Hematopoietic multipotent progenitor cell treated with erythropoietin and hydrocortisone succinate and interleukin-3 and kit ligand, for 15 days (in vitro differentiated cells): Measurements from ENCODE around the gene FCGBP.
"Not testable (repeated sequence)": the region's sequence is repeated elsewhere in the genome, so short reads cannot be mapped to it uniquely, and the experiment has no call there.

ENCODE experiments used
- DNase-seq: peaks from one replicate; pipeline ENCODE4 v3.0.0-alpha.2; 2015; ENCODE audit warnings: low spot score

FCGBP gene

DNA sequence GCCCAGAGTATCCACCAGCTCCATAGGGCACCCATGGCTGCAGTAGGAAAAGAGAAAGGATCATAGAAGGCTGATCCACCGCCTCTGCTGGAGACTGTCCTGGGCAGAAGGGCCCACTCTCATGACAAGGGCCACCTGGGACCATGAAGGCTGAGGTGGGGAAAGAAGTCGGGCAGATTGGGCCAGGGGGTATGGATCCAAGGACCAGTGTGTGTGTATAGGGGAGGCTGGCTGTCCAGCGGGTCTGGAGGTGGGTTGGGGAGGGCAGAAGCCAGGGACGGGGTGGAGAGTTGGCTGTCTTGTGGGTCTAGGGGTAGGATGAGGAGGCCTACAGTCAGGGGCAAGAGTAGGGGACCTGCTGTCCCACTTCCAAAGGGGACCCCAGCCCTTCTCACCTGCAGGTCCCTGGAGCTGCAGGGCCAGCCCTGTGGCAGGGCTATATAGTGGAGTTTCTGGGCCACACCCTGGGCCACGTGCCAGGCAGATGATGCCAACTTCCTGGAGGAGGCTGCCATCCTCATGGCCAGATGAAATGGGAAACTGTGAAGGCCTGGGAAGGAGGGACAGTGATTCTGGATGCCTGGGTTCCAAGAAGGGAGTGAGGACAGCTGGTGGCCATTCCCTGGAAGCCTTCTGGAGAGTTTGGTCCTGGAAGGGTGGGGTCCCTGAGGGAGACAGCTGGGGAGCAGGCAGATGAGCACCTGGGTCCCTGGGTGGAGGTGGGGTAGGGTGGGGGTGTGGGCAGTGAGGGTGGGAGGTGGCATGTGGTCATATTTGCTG, at the start of gene FCGBP:
Gene FCGBP, minus strand, starts transcription at position 51 of the 780 bp plus-strand sequence.
- DNase-seq = no peak

DNA sequence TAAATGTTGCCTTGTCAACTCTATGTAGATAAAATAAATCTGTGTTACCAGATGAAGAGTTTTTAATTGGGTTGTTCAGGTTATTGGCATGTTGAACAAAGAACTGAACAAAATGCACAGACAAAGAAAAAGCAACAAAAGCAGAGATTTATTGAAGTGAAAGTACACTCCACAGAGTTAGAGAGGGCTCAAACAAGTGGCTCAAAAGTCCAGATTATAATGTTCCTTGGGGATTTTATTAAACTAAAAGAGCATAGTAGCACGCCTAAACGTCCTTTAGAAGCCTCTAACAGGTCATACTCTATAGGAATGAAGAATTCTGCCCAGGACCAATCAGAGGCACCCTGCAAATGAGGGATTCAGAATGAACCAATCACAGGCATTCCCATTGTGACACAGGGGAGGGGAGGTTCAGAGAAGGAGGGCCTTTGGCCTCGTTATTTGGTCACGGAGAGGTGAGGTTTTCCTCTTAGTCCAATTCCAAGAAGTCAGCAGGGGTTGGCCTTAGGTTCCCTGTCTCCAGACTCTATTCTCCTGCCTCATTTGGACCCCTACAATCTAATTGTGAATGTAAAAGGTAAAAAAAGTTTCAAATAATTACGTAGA, 49.4 kb upstream of the FCGBP start:
- no peak for DNase-seq

DNA sequence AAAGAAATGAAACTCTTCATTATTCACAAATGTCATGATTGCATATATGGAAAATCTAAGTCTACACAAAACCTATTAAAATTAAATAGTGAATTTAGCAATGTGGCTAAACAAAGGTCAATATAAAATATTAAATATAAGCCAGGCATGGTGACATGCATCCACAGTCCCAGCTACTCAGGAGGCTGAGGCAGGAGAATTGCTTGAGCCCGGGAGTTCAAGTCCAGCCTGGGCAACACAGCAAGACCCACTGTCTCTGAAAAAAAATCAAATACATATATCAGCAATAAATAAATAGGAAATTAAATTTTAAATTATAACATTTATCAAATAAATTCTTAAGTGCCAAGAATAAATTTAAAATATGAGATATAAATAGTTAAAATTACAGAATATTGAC, 48.4 kb upstream of the FCGBP start:
- no peak for DNase-seq

DNA sequence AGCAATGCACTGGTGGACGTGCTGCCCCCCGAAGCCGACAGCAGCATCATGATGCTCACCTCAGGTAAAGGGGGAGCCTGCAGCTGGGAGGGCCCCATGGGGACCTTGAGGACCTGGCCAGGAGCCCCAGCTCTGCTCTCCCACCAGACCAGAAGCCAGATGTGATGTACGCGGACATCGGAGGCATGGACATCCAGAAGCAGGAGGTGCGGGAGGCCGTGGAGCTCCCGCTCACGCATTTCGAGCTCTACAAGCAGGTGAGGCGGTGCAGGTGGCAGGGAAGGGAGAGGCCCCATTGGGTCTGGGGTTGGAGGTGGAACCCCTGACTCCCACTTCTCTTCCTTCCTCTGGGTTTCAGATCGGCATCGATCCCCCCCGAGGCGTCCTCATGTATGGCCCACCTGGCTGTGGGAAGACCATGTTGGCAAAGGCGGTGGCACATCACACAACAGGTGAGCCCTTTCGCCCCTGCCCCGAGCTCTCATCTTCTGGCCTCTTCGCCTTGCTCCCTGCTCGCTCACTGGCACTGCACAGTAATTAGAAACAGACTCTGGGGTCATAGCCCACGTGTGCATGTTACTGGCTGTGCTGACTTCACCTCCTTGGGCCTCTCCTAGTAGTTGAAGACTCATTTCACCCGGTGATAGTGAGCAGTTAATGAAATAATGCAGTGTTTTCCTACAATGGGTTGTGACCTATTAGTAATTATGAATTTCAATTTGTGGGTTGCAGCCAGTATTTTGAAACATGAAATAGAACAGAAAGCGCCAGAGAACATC, 40.1 kb upstream of the FCGBP start:
- no peak for DNase-seq

DNA sequence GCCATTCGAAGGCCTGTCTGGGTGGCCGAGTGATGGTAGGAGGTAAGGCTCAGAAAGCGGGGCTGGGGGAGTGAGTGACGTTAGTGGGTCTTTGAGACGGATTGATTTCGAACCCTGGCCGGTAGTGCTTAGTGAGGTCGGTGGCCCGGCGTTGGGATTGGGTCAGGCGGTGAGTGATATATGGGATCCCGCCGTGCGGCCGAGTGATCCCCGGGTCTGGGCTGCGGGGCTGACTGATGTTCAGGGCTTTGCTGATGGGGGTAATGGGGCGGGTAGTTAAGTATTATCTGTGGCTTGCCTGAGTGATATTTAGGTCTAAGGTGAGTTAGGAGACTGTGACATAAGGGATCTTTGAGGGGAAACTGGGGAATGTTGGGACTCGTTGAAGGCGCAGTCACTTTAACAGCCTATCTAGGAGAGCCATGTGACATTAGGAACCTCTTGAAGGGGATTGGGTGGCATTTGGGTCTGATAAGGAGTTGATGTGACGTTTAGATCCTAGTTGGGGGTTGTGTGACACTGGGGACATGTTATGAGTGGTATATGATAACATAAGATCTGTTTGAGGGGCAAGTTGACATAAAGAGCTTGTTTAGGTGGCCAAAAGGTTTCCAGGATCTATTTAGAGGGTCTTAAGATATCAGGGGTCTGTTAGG, 37.1 kb upstream of the FCGBP start:
- peak; percentile 12 for DNase-seq

DNA sequence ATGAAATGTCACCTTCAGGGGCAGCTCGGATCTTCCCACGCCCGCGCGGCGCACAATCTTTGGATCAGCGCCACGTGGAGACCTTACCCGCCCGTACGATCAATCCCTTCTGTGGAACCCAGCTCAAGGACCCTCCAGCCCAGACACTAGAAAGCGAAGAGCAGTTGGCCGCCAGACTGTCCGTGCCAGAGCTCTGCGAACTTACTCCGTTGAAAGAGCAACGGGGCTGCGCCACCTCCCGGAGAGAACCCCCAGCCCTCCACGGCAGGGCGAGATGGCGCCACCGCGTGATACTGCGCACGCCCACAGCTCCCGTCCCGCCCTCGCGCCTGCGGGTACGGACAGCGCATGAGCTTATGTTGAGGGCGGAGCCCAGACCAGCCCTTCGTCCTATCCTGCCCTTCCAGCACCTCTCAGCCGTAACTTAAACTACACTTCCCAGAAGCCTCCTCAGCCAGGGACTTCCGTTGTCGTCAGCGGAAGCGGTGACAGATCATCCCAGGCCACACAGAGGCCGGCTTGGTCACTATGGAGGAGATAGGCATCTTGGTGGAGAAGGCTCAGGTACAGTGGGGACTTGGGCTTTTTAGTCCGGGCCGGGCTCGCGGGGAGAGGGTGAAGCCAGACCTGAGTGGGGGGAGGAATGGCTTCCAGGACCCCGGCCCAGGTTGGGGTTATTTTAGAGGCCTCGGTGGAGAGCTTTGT, 36.4 kb upstream of the FCGBP start, which contains the start of gene PSMC4:
Gene PSMC4, plus strand, starts transcription at position 491 of the 705 bp plus-strand sequence. Its CDS starts 38 bp downstream, at position 529.
- DNase-seq = peak; percentile 98

DNA sequence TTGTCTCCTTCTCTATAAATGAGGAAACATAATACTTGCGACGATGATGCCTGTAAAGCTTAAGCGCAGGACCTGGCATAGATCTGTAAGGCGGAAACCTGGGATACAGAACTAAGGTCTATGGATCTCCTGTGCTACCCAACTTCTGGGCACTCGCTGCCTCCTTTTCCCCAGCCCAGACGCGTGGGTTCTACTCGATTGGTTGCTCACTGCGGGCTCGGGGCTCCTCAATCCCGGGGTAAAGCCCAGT, 35.9 kb upstream of the FCGBP start:
- no peak for DNase-seq

DNA sequence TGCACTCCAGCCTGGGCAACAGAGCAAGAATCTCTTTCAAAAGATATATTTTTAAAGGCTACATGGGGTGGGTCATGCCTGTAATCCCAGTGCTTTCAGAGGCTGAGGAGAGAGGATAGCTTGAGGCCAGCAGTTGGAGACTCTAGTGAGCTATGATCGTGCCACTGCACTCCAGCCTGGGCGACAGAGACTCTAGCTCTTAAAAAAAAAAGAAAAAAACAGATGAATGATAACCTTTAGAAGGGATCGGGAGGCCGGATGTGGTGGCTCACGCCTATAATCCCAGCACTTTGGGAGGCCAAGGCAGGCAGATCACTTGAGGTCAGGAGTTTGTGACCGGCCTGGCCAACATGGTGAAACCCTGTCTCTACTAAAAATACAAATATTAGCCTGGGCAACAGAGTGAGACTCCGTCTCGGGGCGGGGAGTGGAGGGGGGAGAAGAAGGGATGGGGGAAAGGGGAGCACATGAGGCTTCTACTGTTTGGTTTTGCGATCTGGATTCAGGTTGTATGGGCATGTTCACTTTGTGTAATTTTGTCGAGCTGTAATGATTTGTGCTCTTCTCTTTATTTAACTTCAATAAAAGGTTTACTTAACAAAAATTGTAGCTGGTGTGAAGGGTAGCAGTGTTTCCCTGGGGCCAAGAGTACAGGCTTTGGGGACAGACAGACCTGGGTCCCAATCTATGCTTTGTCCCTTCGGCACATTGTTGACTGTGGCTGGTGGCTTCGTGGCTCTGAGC, 35.4 kb upstream of the FCGBP start:
- no peak for DNase-seq

DNA sequence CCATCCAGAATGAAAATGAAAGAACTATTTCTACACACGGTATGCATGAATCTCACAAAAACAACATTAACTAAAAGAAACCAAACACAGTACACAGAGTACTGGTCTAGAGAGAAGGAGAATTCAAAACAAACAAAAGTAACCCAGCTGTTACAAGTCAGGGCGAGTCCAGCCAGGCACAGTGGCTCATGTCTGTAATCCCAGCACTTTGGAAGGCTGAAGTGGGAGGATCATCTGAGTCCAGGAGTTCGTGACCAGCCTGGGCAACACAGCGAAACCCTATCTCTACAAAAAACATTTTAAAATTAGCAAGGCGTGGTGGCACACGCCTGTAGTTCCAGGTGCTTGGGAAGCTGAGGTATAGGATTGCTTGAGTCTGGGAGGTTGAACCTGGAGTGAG, 34.8 kb upstream of the FCGBP start:
- no peak for DNase-seq

GRCh38 chr19:39968789-39969188, 34.4 kb upstream of the FCGBP start:
- DNase-seq = no peak

- DNase-seq = no peak
Observed at GRCh38 chr19:39967561-39967960, 33.1 kb upstream of the FCGBP start.

- DNase-seq = no peak
Observed at GRCh38 chr19:39966617-39967016, 32.2 kb upstream of the FCGBP start.

- no peak for DNase-seq
Observed at GRCh38 chr19:39963898-39964297, 29.5 kb upstream of the FCGBP start.

DNA sequence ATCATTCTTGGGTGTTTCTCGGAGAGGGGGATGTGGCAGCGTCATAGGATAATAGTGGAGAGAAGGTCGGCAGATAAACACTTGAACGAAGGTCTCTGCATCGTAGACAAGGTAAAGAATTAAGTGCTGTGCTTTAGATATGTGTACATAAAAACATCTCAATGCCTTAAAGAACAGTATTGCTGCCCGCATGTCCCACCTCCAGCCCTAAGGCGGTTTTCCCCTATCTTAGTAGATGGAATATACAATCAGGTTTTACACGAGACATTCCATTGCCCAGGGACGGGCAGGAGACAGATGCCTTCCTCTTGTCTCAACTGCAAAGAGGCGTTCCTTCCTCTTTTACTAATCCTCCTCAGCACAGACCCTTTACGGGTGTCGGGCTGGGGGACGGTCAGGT, 25.0 kb upstream of the FCGBP start:
- DNase-seq = not testable (repeated sequence)

DNA sequence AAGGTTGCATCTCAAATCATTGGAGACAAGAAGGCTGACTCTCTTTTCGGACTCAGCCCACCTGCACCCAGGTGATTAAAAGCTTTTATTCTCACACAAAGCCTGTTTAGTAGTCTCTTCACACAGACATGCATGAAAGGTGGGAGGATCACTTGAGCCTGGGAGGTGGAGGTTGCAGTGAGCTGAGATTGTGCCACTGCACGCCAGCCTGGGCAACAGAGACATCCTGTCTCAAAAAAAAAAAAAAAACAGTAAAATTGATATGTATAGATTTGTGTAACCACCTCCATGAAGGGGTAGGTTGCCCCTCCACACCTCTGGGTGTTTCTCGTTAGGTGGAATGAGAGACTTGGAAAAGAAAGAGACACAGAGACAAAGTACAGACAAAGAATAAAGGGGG, 24.5 kb upstream of the FCGBP start:
- not testable (repeated sequence) for DNase-seq

DNA sequence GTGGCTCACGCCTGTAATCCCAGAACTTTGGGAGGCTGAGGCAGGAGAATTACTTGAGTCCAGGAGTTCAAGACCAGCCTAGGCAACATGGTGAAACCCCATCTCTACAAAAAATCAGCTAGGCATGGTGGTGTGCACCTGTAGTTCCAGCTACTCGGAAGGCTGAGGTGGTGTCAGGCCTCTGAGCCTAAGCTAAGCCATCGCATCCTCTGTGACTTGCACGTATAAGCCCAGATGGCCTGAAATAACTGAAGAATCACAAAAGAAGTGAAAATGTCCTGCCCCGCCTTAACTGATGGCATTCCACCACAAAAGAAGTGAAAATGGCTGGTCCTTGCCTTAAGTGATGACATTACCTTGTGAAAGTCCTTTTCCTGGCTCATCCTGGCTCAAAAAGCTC, 23.5 kb upstream of the FCGBP start:
- DNase-seq = not testable (repeated sequence)

DNA sequence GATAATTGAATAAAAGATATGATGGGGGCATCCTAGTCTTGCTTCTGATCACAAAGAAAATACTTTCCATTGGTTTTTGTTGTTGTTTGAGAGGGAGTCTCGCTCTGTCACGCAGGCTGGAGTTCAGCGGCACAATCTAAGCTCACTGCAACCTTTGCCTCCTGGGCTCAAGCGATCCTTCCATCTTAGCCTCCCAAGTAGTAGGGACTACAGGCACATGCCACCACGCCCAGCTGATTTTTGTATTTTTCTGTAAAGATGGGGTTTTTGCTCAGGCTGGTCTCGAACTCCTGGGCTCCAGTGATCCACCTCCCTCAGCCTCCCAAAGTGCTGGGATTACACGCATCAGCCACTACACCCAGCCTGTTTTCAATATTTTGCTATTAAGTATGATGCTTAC, 19.5 kb upstream of the FCGBP start:
- DNase-seq = no peak

DNA sequence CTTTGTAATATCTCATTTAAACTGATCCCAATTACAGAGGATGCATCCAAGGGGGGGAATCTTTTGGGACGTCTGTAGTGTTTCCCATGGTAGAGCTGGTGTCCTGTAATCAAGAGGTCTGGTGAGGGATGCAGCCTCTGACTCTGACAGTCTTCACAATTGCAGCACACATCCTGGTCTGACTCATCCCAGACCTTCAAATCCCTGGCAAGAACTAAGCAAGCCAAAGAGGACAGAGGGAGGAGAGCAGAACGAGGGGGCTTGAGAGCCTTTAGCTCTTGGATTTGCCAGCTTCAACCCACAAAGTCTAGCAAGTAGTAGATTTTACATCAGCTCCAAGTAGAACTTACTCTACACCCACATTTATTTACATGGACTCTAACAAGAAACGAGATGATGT, 17.3 kb upstream of the FCGBP start:
- DNase-seq = no peak

DNA sequence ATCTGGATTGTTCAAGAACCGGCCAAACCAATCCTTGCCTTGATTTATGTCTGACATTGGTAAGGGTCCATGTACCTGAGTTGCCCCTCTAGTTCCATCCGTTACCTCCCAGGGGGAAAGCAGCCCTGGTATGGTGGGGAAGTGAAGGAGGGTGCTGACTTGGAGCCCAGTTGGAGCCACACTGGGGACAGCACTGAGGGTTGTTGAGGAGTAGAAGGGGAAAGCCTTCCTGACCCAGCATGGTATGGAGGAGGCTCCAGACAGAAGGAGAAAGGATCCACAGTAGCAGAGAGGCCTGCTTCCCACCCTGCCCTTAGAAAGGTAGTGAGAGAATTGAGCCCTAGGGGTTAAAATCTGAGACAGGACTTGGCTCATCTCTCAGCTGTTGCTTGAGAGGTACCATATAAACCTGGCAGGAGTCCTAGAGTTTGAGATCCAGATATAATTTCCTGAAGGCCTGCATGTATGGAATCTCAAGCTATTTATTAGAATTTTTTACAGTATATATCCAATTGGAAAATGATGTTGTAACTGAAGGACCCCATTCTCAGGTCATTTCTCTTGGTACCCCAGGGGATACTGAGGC, 16.7 kb upstream of the FCGBP start:
- no peak for DNase-seq

GRCh38 chr19:39949026-39949747, 14.8 kb upstream of the FCGBP start:
- no peak for DNase-seq
